Hepatocyte (in vitro differentiated cells): ENCODE data around the gene PWWP2B. TPM values are rescaled to one million over a fixed set of nuclear protein-coding genes. Genes with fewer than 3 reads are reported as not detected.
"Not testable (repeated sequence)": the region's sequence is repeated elsewhere in the genome, so short reads cannot be mapped to it uniquely, and the experiment has no call there.

Experiments used
- DNase-seq: peaks from one replicate; pipeline ENCODE4 v3.0.0-alpha.2; 2016; ENCODE audit warnings: low spot score
- H2AFZ ChIP-seq: fragments of 200-600 bp; sonication (generic); 2 replicates; pipeline ENCODE4 v1.6.0; 2016; ENCODE audit warnings: antibody characterized with exemption, mild to moderate bottlenecking
- H3K27ac ChIP-seq: fragments of 200-600 bp; sonication (generic); 2 replicates; pipeline ENCODE4 v1.5.1; 2016; ENCODE audit warnings: mild to moderate bottlenecking
- H3K27me3 ChIP-seq: fragments of 200-600 bp; sonication (generic); 2 replicates; pipeline ENCODE4 v1.6.1; 2016
- H3K36me3 ChIP-seq: fragments of 200-600 bp; sonication (generic); replicated peaks from 2 replicates; pipeline ENCODE4 v1.5.1; 2016; ENCODE audit warnings: low read depth; ENCODE audit not compliant: insufficient read depth
- H3K4me1 ChIP-seq: fragments of 200-600 bp; sonication (generic); 2 replicates; pipeline ENCODE4 v1.5.1; 2016; ENCODE audit warnings: mild to moderate bottlenecking, moderate library complexity; ENCODE audit not compliant: insufficient read depth
- H3K4me2 ChIP-seq: fragments of 200-600 bp; sonication (generic); 2 replicates; pipeline ENCODE4 v1.6.0; 2016
- H3K4me3 ChIP-seq: fragments of 200-600 bp; sonication (generic); 2 replicates; pipeline ENCODE4 v1.5.1; 2016; ENCODE audit warnings: mild to moderate bottlenecking
- H3K79me2 ChIP-seq: fragments of 200-600 bp; sonication (generic); 2 replicates; pipeline ENCODE4 v1.6.0; 2017; ENCODE audit warnings: mild to moderate bottlenecking
- H3K9me2 ChIP-seq: fragments of 200-600 bp; sonication (generic); replicated peaks from 2 replicates; pipeline ENCODE4 v1.6.0; 2017; ENCODE audit warnings: mild to moderate bottlenecking; ENCODE audit not compliant: insufficient read depth
- H3K9me3 ChIP-seq: fragments of 200-600 bp; sonication (generic); 2 replicates; pipeline ENCODE4 v1.5.1; 2016; ENCODE audit warnings: low read depth, mild to moderate bottlenecking
- H4K20me1 ChIP-seq: fragments of 200-600 bp; sonication (generic); 2 replicates; pipeline ENCODE4 v1.6.0; 2016; ENCODE audit warnings: mild to moderate bottlenecking; ENCODE audit not compliant: insufficient read depth, poor library complexity, severe bottlenecking
- CTCF ChIP-seq: fragments of 200-600 bp; sonication (generic); IDR thresholded peaks from 2 replicates; pipeline ENCODE4 v1.5.1; 2016; ENCODE audit warnings: antibody characterized with exemption, mild to moderate bottlenecking; ENCODE audit not compliant: poor library complexity
- EZH2 ChIP-seq: fragments of 200-600 bp; sonication (generic); IDR thresholded peaks from 2 replicates; pipeline ENCODE4 v1.6.1; 2016; ENCODE audit warnings: antibody characterized with exemption, mild to moderate bottlenecking, borderline replicate concordance
- EZH2phosphoT487 ChIP-seq: fragments of 200-600 bp; sonication (generic); IDR thresholded peaks from one replicate; pipeline ENCODE4 v1.6.1; 2018; ENCODE audit warnings: antibody characterized with exemption, mild to moderate bottlenecking, low read depth, moderate library complexity; ENCODE audit not compliant: unreplicated experiment, severe bottlenecking
- WGBS: methylation state at CpG from one replicate; pipeline ENCODE4 v1.1.6; 2016; ENCODE audit warnings: low lambda C conversion rate; ENCODE audit errors: missing lambda C conversion rate; 5-methylcytosine and 5-hydroxymethylcytosine counted together
- polyA plus RNA-seq: library from polyadenylated mRNA; unstranded; fragments of >200 nt; fragmentation: Nextera tagmentation; extraction: Ambion mirVana; gene quantifications from 2 replicates; pipeline ENCODE4 v1.2.1, GENCODE V29; 2016
- total RNA-seq: library from RNA; depleted of rRNA; stranded (reverse); fragments of >200 nt; gene quantifications from 2 replicates; pipeline ENCODE4 v1.2.3, GENCODE V29; 2014

Gene PWWP2B
- total and polyA plus RNA-seq, 2 experiments from 2014 or later = 10.7 to 18.0 TPM

- H3K9me2 ChIP-seq, H2AFZ ChIP-seq, H3K79me2 ChIP-seq, H3K9me3 ChIP-seq, H3K4me2 ChIP-seq, H3K36me3 ChIP-seq, H3K4me3 ChIP-seq, H4K20me1 ChIP-seq, H3K27ac ChIP-seq, H3K27me3 ChIP-seq, H3K4me1 ChIP-seq: not testable (repeated sequence)
- 56% methylated on average over 24 of the region's 44 CpGs for WGBS
- peak; percentile 71 for DNase-seq
- TF ChIP-seq CTCF = peak; percentile 65
Measured at GRCh38 chr10:132352462-132353308, 44.3 kb upstream of the PWWP2B start.

- H3K9me3 ChIP-seq = no peaks in the 10 kb centered on the region
- no peaks in the 10 kb centered on the region for H3K9me2 ChIP-seq
- no peak overlapping the region for H3K4me2 ChIP-seq
- TF ChIP-seq EZH2phosphoT487 = no peak
- no peak for TF ChIP-seq CTCF
- TF ChIP-seq EZH2 = no peak
- WGBS = 90% methylated on average over 20 of the region's 20 CpGs
- no peaks in the 10 kb centered on the region for H3K27me3 ChIP-seq
- no peaks in the 10 kb centered on the region for H3K79me2 ChIP-seq
- no peak overlapping the region for H3K27ac ChIP-seq
- H2AFZ ChIP-seq = no peak overlapping the region
- no peak overlapping the region for H3K4me3 ChIP-seq
- no peaks in the 10 kb centered on the region for H3K36me3 ChIP-seq
- no peaks in the 10 kb centered on the region for H4K20me1 ChIP-seq
- no peak for DNase-seq
- no peaks in the 10 kb centered on the region for H3K4me1 ChIP-seq
Measured at GRCh38 chr10:132353456-132354355, 43.3 kb upstream of the PWWP2B start.

GRCh38 chr10:132354356-132355094, 42.5 kb upstream of the PWWP2B start:
- H3K36me3 ChIP-seq = no peaks in the 10 kb centered on the region
- WGBS = 91% methylated on average over 31 of the region's 32 CpGs

More at GRCh38 chr10:132354356-132355094, 42.5 kb upstream of the PWWP2B start:
- Histone ChIP-seq H3K27ac (no peak overlapping the region), H3K4me1 (no peaks in the 10 kb centered on the region), H3K4me2 (no peak overlapping the region), H3K9me2 (no peaks in the 10 kb centered on the region), H3K79me2 (no peaks in the 10 kb centered on the region), H3K4me3 (no peak overlapping the region), H3K27me3 (no peaks in the 10 kb centered on the region), H3K9me3 (no peaks in the 10 kb centered on the region), H4K20me1 (no peaks in the 10 kb centered on the region), H2AFZ (no peak overlapping the region)
- no peak for DNase-seq
- TF ChIP-seq CTCF (no peak), EZH2phosphoT487 (no peak), EZH2 (no peak)
